Measurements from ENCODE around the gene TIE1.

GRCh38 chr1:43308635-43309404, 8.0 kb downstream of the TIE1 start:
- no peak for TF ChIP-seq CTCF (IDR thresholded peaks at IDR 0.05)
- no peak for TF ChIP-seq EZH2 (IDR thresholded peaks at IDR 0.05)
- no peak for TF ChIP-seq EZH2phosphoT487 (IDR thresholded peaks at IDR 0.05)

All from neural progenitor cell (in vitro differentiated cells).